Measurements from ENCODE around the gene ATRAID. TPM values are rescaled to one million over a fixed set of nuclear protein-coding genes. Genes with fewer than 3 reads are reported as not detected.

ATRAID gene
- total and polyA plus RNA-seq, 4 donors = 44.9 to 77.5 (median 48.9) TPM

GRCh38 chr2:27241761-27242613 is 30.1 kb downstream of the ATRAID start (continued):
- no peak for TF ChIP-seq GABPA (IDR thresholded peaks at IDR 0.05 in 1 of 2, conservative IDR thresholded peaks at IDR 0.05 in 1 of 2)
- no peak for TF ChIP-seq HNF4A (conservative IDR thresholded peaks at IDR 0.05)
- TF ChIP-seq SP1 (IDR thresholded peaks at IDR 0.05) = no peak
- no peak for TF ChIP-seq TAF1 (conservative IDR thresholded peaks at IDR 0.05)
- TF ChIP-seq CTCF (IDR thresholded peaks at IDR 0.05; ENCODE audit: low read depth, low read length, missing input control) = no peak

GRCh38 chr2:27242614-27242951 is 30.7 kb downstream of the ATRAID start:
- no peak overlapping the region for H3K4me3 ChIP-seq (ENCODE audit: low read depth in 1 of 3, low read length in 3 of 3)
- peaks cover 27 to 67% (median 55%) of the 10 kb centered on the region in 4 donors for H3K36me3 ChIP-seq (ENCODE audit: control insufficient read depth in 4 of 4, insufficient read depth in 3 of 4, low read depth in 1 of 4, low read length in 3 of 4)
- no peaks in the 10 kb centered on the region for H3K27me3 ChIP-seq (ENCODE audit: control insufficient read depth in 4 of 4, insufficient read depth in 4 of 4, low read length in 3 of 4)
- no peaks in the 10 kb centered on the region for H3K4me1 ChIP-seq (ENCODE audit: control insufficient read depth in 4 of 4, insufficient read depth in 4 of 4, low read length in 3 of 4)
- no peak overlapping the region for H3K9ac ChIP-seq (ENCODE audit: low read depth in 1 of 2, low read length in 2 of 2)
- H3K9me3 ChIP-seq (ENCODE audit: control insufficient read depth in 4 of 4, low read length in 3 of 4) = no peaks in the 10 kb centered on the region
- WGBS = 98% methylated on average over 16 of the region's 16 CpGs
- no peak overlapping the region for H3K27ac ChIP-seq (ENCODE audit: low read depth in 1 of 2, low read length in 2 of 2)
- TF ChIP-seq GABPA (IDR thresholded peaks at IDR 0.05 in 1 of 2, conservative IDR thresholded peaks at IDR 0.05 in 1 of 2) = no peak
- no peak for TF ChIP-seq NR2F2 (IDR thresholded peaks at IDR 0.05)
- TF ChIP-seq RAD21 (IDR thresholded peaks at IDR 0.05) = no peak
- no peak for TF ChIP-seq MAX (IDR thresholded peaks at IDR 0.05)
- TF ChIP-seq ATF3 (IDR thresholded peaks at IDR 0.05) = no peak
- no peak for TF ChIP-seq JUND (IDR thresholded peaks at IDR 0.05)
- no peak for TF ChIP-seq RXRA (IDR thresholded peaks at IDR 0.05)
- no peak for TF ChIP-seq REST (IDR thresholded peaks at IDR 0.05)
- TF ChIP-seq HNF4G (IDR thresholded peaks at IDR 0.05) = no peak
- no peak for DNase-seq (ENCODE audit: low spot score)
